Activated CD8-positive, alpha-beta memory T cell treated with anti-CD3 and anti-CD28 coated beads for 36 hours (primary cell): ENCODE results near the gene DCTPP1. TPM values are rescaled to one million over a fixed set of nuclear protein-coding genes. Genes with fewer than 3 reads are reported as not detected.

ENCODE experiments used
- CTCF ChIA-PET: fragments of 350-600 bp; sonication (Branson Sonifier 250); formaldehyde crosslinking; loops from one replicate; lab custom pipeline; 2021; ENCODE audit warnings: antibody characterized with exemption; lab: Charles Lee
- POLR2A ChIA-PET: fragments of 350-600 bp; sonication (Branson Sonifier 250); formaldehyde crosslinking; loops from one replicate; lab custom pipeline; 2021; ENCODE audit warnings: antibody characterized with exemption; lab: Charles Lee
- total RNA-seq, 2 experiments: library from RNA; stranded (reverse); gene quantifications; one replicate each; pipeline ENCODE4 v1.2.3, GENCODE V29; 2021

The DCTPP1 gene
- total RNA-seq, 2 experiments from 2014 or later, result 182 TPM

GRCh38 chr16:30407102-30407803 is 22.6 kb downstream of the DCTPP1 start, which contains the start of gene ZNF771:
Gene ZNF771 (plus strand): TSS chr16:30407606. CDS start chr16:30408054, 448 bp downstream.
- POLR2A ChIA-PET, result interaction anchor here (0.6 to 1.9 kb wide), 15 partner anchors 9 to 227 kb away, joined by 3 to 10 read pairs (median 3); partner anchors contain the start of genes CD2BP2, DCTPP1, SEPTIN1 and ZNF48
- CTCF ChIA-PET, result interaction anchor here (0.6 to 4.1 kb wide), 10 partner anchors 10 to 315 kb away, joined by 3 to 28 read pairs (median 4); partner anchors contain the start of genes DCTPP1, SEPTIN1, TBX6 and ZNF48

- ChIA-PET POLR2A (interaction anchor here (0.9 to 1.9 kb wide), 12 partner anchors 8 to 227 kb away, joined by 3 to 10 read pairs (median 4); partner anchors contain the start of genes CD2BP2, DCTPP1, SEPTIN1 and ZNF48), CTCF (interaction anchor here (0.6 to 4.1 kb wide), 10 partner anchors 9 to 315 kb away, joined by 3 to 28 read pairs (median 4); partner anchors contain the start of genes DCTPP1, SEPTIN1, TBX6 and ZNF48)
These were observed 23.1 kb downstream of the DCTPP1 start for GRCh38 chr16:30406795-30407101.

- CTCF ChIA-PET, result interaction anchor here (1.1 to 1.5 kb wide), 2 partner anchors 7 to 46 kb away, joined by 3 read pairs; no protein-coding TSS in a partner anchor
- POLR2A ChIA-PET, result interaction anchor here (0.6 kb wide), 1 partner anchor 205 kb away, joined by 5 read pairs; no protein-coding TSS in a partner anchor
These were observed 27.9 kb downstream of the DCTPP1 start for GRCh38 chr16:30401768-30402425.

- CTCF ChIA-PET, result interaction anchor here (0.9 to 1.4 kb wide), 5 partner anchors 10 to 29 kb away, joined by 3 to 7 read pairs (median 3); partner anchors contain the start of genes SEPTIN1 and TBC1D10B
- POLR2A ChIA-PET, result interaction anchor here (0.8 to 1.9 kb wide), 2 partner anchors 8 to 17 kb away, joined by 3 to 7 read pairs; partner anchors contain the start of genes SEPTIN1 and ZNF771
These were observed 30.2 kb downstream of the DCTPP1 start for GRCh38 chr16:30399435-30400186.

- CTCF ChIA-PET, result interaction anchor here (0.9 to 1.7 kb wide), 6 partner anchors 9 to 28 kb away, joined by 3 to 10 read pairs (median 4); partner anchors contain the start of genes SEPTIN1, TBC1D10B and ZNF771
- POLR2A ChIA-PET, result interaction anchor here (1.9 kb wide), 1 partner anchor 8 kb away, joined by 7 read pairs; the partner anchor contains the start of gene ZNF771
These were observed 31.0 kb downstream of the DCTPP1 start for GRCh38 chr16:30398661-30399434.

- POLR2A ChIA-PET, result interaction anchor here (0.9 to 1.9 kb wide), 3 partner anchors 9 to 20 kb away, joined by 3 to 7 read pairs (median 4); partner anchors contain the start of genes SEPTIN1 and ZNF771
These were observed 31.8 kb downstream of the DCTPP1 start for GRCh38 chr16:30397776-30398660.

GRCh38 chr16:30397056-30397455 is 32.8 kb downstream of the DCTPP1 start:
- ChIA-PET POLR2A (interaction anchor here (1.1 to 1.8 kb wide), 2 partner anchors 12 to 14 kb away, joined by 3 to 6 read pairs; partner anchors contain the start of gene SEPTIN1), CTCF (interaction anchor here (1.0 to 2.7 kb wide), 3 partner anchors 10 to 218 kb away, joined by 3 to 15 read pairs (median 10); partner anchors contain the start of gene ZNF771)

More at GRCh38 chr16:30397776-30398660, 31.8 kb downstream of the DCTPP1 start:
- CTCF ChIA-PET, result interaction anchor here (0.6 to 1.7 kb wide), 2 partner anchors 9 to 110 kb away, joined by 4 to 10 read pairs; partner anchors contain the start of gene ZNF771

- ChIA-PET POLR2A (interaction anchor here (1.8 to 1.9 kb wide), 2 partner anchors 13 to 14 kb away, joined by 6 to 10 read pairs; partner anchors contain the start of gene SEPTIN1), CTCF (interaction anchor here (1.0 to 3.2 kb wide), 6 partner anchors 11 to 219 kb away, joined by 3 to 15 read pairs (median 10); partner anchors contain the start of gene ZNF771)
These were observed 33.2 kb downstream of the DCTPP1 start for GRCh38 chr16:30396627-30397026.

- CTCF ChIA-PET, result interaction anchor here (0.6 to 3.2 kb wide), 9 partner anchors 11 to 219 kb away, joined by 3 to 15 read pairs (median 8); partner anchors contain the start of genes DCTPP1 and ZNF771
- POLR2A ChIA-PET, result interaction anchor here (1.5 to 1.9 kb wide), 3 partner anchors 11 to 13 kb away, joined by 6 to 10 read pairs (median 10); partner anchors contain the start of genes SEPTIN1 and ZNF771
These were observed 33.7 kb downstream of the DCTPP1 start for GRCh38 chr16:30395992-30396585.

- CTCF ChIA-PET, result interaction anchor here (0.6 to 3.2 kb wide), 10 partner anchors 12 to 255 kb away, joined by 3 to 15 read pairs (median 6); partner anchors contain the start of genes DCTPP1 and ZNF771
- POLR2A ChIA-PET, result interaction anchor here (0.5 to 1.9 kb wide), 5 partner anchors 12 to 40 kb away, joined by 4 to 10 read pairs (median 8); partner anchors contain the start of genes CD2BP2, SEPTIN1 and ZNF771
These were observed 34.5 kb downstream of the DCTPP1 start, which contains the start of gene ZNF48 for GRCh38 chr16:30395155-30395991. Gene ZNF48 (plus strand): TSS chr16:30395420. CDS start chr16:30395795, 375 bp downstream.

- POLR2A ChIA-PET, result interaction anchor here (0.5 to 1.9 kb wide), 5 partner anchors 12 to 39 kb away, joined by 3 to 10 read pairs (median 8); partner anchors contain the start of genes CD2BP2, SEPTIN1 and ZNF771
- CTCF ChIA-PET, result interaction anchor here (0.8 to 3.2 kb wide), 8 partner anchors 13 to 255 kb away, joined by 3 to 15 read pairs (median 9); partner anchors contain the start of genes DCTPP1 and ZNF771
These were observed 35.2 kb downstream of the DCTPP1 start for GRCh38 chr16:30394592-30395154.

- CTCF ChIA-PET, result interaction anchor here (0.6 to 2.7 kb wide), 5 partner anchors 12 to 215 kb away, joined by 3 to 7 read pairs (median 3); partner anchors contain the start of gene TBC1D10B
- POLR2A ChIA-PET, result interaction anchor here (0.9 to 2.0 kb wide), 7 partner anchors 10 to 29 kb away, joined by 3 to 11 read pairs (median 5); partner anchors contain the start of genes CD2BP2, TBC1D10B and ZNF48
These were observed 46.3 kb downstream of the DCTPP1 start for GRCh38 chr16:30383521-30383920.
